NCI-H526 (cell line): ENCODE data around the gene PLPPR1.

Source experiments
- DNase-seq, 2 experiments: peaks; one replicate each; lab custom pipeline; 2025; lab: John Stamatoyannopoulos, UW

The PLPPR1 gene

GRCh38 chr9:101047848-101048397 lies 19.4 kb downstream of the PLPPR1 start:
- DNase-seq, result no peak

- DNase-seq, result no peak
These were observed 22.1 kb downstream of the PLPPR1 start for GRCh38 chr9:101050650-101051049.

DNA sequence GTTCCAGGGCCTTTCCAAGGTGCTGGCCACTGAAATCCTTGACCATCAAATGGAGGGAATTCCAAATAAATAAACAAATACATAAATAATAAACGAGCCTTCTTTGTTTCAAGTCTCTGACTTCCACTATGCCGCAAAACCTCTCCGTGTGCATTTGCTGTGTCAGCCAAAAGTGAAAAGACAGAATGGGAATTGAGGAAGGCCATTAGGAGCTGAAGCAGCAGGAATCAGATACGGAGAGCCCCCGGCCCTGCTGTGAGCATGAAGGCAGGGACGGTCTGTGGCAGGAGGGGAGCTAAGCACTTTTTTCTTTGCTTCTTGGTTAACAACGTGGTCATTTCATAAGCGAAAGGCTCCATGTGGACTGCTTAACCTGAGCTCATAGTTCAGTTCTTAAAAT lies 26.1 kb downstream of the PLPPR1 start:
- no peak for DNase-seq

DNA sequence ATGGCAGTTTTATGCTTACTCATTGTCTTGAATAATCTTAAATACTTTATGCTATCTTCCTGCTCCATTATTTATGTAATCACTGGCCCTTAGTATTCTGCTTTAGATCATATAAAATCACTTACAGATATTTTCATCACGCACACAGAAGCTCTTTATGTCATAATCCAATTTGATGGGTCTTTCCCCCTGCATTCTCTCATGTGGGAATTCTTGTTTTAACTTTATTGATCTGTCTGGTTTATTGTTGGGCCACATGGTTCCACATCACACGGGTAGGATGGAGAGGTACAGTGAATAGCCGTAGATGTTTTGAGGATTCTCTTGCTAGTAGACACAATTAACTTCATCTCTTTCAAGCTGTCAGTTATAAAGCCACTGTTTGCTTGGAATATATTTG lies 27.0 kb downstream of the PLPPR1 start:
- no peak for DNase-seq

GRCh38 chr9:101062686-101063085 lies 34.2 kb downstream of the PLPPR1 start:
- DNase-seq, result no peak

DNA sequence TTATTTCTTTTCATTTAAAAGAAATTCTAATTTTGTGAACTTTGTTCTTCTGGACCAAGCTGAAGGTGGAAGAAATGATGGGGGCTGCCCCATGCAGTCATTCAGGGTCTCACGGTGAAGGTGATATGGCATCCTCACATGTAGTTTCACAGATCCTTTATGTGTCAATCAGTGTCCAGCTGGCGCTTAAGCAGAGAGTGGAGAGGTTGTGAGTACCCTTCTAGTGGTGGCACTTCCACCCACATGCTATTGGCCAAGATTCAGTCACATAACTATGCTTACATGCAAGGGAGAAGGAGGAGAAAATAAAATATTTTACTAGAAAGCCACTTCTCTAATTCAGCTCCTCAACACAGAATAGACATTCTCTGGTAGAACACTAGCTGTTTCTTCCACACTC lies 34.7 kb downstream of the PLPPR1 start:
- no peak for DNase-seq

- no peak for DNase-seq
These were observed 35.7 kb downstream of the PLPPR1 start for GRCh38 chr9:101064206-101064605.

DNA sequence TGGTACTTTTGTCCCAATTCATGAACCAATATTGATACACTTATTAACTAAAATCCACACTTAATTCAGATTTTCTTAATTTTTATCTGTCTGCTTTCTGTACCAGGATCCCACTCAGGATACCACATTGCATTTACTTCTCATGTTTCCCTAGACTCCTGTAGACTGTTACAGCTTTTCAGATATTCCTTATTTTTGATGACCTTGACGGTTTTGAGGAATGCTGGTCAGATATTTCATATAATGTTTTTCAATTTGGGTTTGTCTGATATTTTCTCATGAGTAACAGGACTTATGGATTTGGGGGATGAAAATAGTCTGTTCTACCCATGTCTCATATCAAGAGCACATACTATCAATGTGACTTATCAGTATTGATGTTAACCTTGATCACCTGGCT lies 37.4 kb downstream of the PLPPR1 start:
- no peak for DNase-seq

DNA sequence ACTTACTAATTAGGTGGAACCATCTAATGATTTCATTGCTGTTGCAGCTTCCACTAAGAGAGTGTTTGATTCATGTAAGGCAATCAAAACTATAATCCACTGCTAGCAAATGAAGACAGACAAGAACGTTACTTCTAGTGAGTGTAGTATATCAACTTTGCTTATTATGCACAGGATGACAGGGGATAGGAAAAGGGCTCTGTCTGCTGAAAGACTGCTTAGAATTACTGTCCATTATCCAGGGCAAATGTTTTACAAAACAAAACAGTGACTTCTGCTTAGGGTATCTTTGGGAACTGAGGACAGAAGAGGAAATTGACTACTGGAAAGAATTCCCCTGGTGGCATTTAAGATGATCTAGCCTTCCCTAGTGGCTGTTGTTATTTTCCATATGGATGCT lies 40.2 kb downstream of the PLPPR1 start:
- peak; percentile 55 to 75 for DNase-seq

GRCh38 chr9:101072259-101072658 lies 43.7 kb downstream of the PLPPR1 start:
- DNase-seq, result no peak

DNA sequence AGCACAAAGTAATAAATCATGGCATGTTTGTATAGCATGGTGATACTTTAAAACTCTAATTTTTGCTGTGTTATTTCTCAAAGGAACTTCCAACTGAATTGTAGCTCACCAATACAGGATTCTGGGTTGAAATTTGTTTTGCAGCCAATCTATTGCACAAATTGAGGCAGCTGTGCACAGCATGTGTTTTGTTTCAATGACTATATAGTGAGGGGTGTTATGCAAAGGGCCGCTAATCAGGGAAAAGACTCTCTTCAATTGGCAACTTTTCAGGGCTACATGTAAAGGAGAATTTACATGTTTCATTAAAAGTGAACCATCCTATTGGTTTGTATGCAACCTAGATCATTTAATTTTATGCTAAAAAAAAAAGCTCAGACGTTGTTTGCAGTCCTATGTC lies 44.6 kb downstream of the PLPPR1 start:
- DNase-seq, result peak in 1 of 2 experiments; percentile 26

DNA sequence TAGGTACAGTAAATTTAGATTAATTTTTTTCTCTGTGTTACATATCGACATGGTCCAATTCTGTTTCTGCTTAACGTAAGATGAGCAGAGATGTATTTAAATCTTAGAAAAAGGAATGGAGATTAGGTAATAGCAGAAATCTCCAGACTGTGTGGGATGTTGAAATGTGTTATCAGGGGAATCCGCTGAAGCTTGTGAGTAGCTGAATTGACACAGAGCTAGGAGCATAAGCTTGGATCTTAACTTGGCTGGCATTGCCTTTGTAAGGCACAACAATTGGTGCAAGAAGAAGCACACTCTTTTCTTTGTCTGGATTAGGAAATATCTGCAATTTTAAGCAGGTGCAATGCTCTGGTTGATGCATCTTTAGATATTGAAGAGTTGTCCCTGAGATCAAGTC lies 53.1 kb downstream of the PLPPR1 start:
- DNase-seq, result no peak

GRCh38 chr9:101083448-101084202 lies 55.1 kb downstream of the PLPPR1 start:
- DNase-seq, result no peak

- DNase-seq, result peak; percentile 34 to 41
These were observed 58.9 kb downstream of the PLPPR1 start for GRCh38 chr9:101087426-101087825.

DNA sequence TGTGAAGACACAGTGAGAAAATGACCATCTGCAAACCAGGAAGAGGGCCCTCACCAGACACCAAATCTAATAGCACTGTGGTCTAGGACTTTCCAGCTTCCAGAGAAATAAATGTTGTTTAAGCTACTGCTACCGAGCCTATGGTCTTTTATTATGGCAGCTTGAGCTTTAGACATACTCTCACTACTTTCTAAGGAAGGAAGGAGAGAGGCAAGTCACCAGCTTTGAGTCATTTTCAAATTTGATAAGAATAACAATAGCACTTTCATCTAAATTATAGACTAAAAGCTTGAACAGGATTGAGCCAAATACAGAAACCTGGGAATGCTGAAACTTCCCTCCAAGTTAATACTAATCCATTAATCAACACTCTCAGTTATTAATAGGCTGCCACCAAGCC lies 64.4 kb downstream of the PLPPR1 start:
- no peak for DNase-seq

GRCh38 chr9:101093620-101094019 lies 65.1 kb downstream of the PLPPR1 start:
- DNase-seq, result no peak

- no peak for DNase-seq
These were observed 66.2 kb downstream of the PLPPR1 start for GRCh38 chr9:101094686-101095085.

DNA sequence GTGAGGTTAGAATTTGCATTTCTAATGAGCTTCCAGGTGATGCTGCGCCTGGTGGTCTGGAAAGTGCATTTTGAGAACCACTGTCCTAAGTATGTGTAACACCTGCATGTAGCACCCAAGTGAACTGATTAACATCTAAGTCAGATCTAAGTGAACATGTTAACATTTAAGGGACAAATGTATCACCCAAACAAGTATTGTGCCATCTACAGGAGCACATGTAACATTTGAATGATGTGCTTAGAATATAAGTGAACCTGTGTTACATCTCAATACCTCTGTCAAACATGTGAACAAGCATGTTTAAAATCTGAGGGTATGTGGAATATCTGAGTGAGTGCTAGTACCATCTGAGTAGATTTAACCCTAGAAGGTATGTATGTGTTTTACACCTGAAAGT lies 68.7 kb downstream of the PLPPR1 start:
- peak in 1 of 2 experiments; percentile 25 for DNase-seq

GRCh38 chr9:101098392-101098791 lies 69.9 kb downstream of the PLPPR1 start:
- no peak for DNase-seq

DNA sequence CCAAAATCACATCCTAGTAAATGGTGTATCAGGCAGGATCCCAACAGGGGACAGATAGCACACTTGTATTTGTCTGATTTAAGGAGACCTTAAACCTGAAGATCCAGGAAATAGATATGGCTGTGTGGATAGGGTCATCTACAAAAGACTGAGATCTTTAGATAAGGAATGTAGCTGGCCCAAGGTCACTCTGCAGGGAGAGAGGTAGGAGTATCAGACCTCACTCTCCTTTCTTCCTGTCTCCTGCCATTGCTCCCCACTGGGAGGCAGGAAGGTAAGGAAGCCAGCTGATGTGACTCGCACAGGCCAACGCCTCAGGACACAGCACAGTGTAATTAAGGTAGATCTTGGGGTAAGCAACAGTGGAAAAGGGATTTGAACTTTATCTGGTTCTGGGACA lies 85.8 kb downstream of the PLPPR1 start:
- no peak for DNase-seq

- no peak for DNase-seq
These were observed 86.6 kb downstream of the PLPPR1 start for GRCh38 chr9:101115102-101115501.

- no peak for DNase-seq
These were observed 88.6 kb downstream of the PLPPR1 start for GRCh38 chr9:101117161-101117560.

DNA sequence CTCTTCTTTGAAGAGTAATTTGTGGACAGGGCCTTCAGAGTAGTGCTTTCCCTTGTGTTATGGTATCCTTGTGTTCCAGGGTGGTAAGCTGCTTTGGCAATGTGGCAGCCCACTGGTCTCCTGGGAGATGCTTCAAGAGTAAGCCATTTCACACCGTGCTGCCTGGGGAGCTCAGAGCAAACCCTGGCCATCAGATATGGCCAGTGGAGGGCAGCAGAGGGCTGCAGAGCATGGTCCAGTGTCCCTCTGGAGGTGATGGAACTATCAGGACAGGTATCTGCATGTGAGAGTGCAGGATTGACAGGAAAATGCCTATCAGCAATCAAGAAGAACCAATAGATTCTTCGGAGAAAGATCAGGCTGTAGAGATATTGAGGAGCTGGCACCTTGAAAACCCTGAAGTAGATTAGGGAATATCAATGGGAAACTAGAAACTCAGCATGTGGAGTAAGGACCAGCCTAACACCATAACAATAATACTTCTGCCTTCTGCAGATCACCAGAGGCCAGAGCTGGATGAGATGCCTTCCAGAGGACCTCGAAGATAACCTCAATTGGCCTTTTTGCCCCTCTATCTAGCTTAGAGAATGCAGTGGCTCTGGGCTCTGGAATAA lies 90.8 kb downstream of the PLPPR1 start:
- peak; percentile 32 to 78 for DNase-seq
